WTC11 (cell line): ENCODE results near the gene SEMA4D. TPM values are rescaled to one million over a fixed set of nuclear protein-coding genes. Genes with fewer than 3 reads are reported as not detected.
"Not testable (repeated sequence)": the region's sequence is repeated elsewhere in the genome, so short reads cannot be mapped to it uniquely, and the experiment has no call there.

Experiments used
- ATAC-seq: fragments of 200-7000 bp; cut with Tn5 transposase; 2 replicates; pipeline ENCODE4 v1.10.0; 2021; ENCODE audit warnings: mild to moderate bottlenecking, moderate library complexity
- CTCF ChIA-PET: fragments of 300-600 bp; sonication (Branson Sonifier 250); formaldehyde crosslinking; loops from one replicate; lab custom pipeline; 2021; ENCODE audit warnings: antibody characterized with exemption; lab: Charles Lee
- POLR2A ChIA-PET: fragments of 350-600 bp; sonication (Branson Sonifier 250); formaldehyde crosslinking; loops from one replicate; lab custom pipeline; 2021; ENCODE audit warnings: antibody characterized with exemption; lab: Charles Lee
- DNase-seq: peaks from one replicate; pipeline ENCODE4 v3.0.0; 2021; ENCODE audit warnings: low spot score
- H3K27ac Mint-ChIP-seq: 2 replicates; pipeline ENCODE4 v1.8.0; 2021; ENCODE audit warnings: mixed read lengths
- H3K27me3 Mint-ChIP-seq: 2 replicates; pipeline ENCODE4 v1.8.0; 2021; ENCODE audit warnings: low read depth, mild to moderate bottlenecking, moderate library complexity, mixed read lengths
- H3K36me3 Mint-ChIP-seq: 2 replicates; pipeline ENCODE4 v1.8.0; 2021; ENCODE audit warnings: mixed read lengths
- H3K4me1 Mint-ChIP-seq: 2 replicates; pipeline ENCODE4 v1.8.0; 2022; ENCODE audit warnings: mixed read lengths
- H3K4me3 Mint-ChIP-seq: 2 replicates; pipeline ENCODE4 v1.8.0; 2021; ENCODE audit warnings: mild to moderate bottlenecking, moderate library complexity, mixed read lengths
- H3K9me3 Mint-ChIP-seq: 2 replicates; pipeline ENCODE4 v1.8.0; 2021; ENCODE audit warnings: mixed read lengths
- CBFB ChIP-seq: sonication (generic); formaldehyde crosslinking; IDR thresholded peaks from 2 replicates; pipeline ENCODE4 v1.8.1; 2022; ENCODE audit warnings: mild to moderate bottlenecking, low read depth, missing genetic modification reagents
- CREM ChIP-seq: sonication (generic); formaldehyde crosslinking; IDR thresholded peaks from 2 replicates; pipeline ENCODE4 v1.8.1; 2022; ENCODE audit warnings: mild to moderate bottlenecking, missing genetic modification reagents, moderate library complexity
- ELF4 ChIP-seq: sonication (generic); formaldehyde crosslinking; IDR thresholded peaks from 2 replicates; pipeline ENCODE4 v1.8.1; 2022; ENCODE audit warnings: low read depth, mild to moderate bottlenecking, moderate library complexity, missing genetic modification reagents
- ETV6 ChIP-seq: sonication (generic); formaldehyde crosslinking; IDR thresholded peaks from 2 replicates; pipeline ENCODE4 v1.8.1; 2022; ENCODE audit warnings: mild to moderate bottlenecking, missing genetic modification reagents
- IRF2 ChIP-seq: sonication (generic); formaldehyde crosslinking; IDR thresholded peaks from 2 replicates; pipeline ENCODE4 v1.8.0; 2022; ENCODE audit warnings: low read depth, missing genetic modification reagents, borderline replicate concordance
- JAZF1 ChIP-seq: fragments of 250-450 bp; sonication (Bioruptor Pico); IDR thresholded peaks from 2 replicates; pipeline ENCODE4 v1.9.0; 2021; ENCODE audit warnings: moderate library complexity, mild to moderate bottlenecking, inconsistent platforms
- OVOL2 ChIP-seq: fragments of 250-450 bp; sonication (Bioruptor Pico); IDR thresholded peaks from 2 replicates; pipeline ENCODE4 v1.9.0; 2021; ENCODE audit warnings: mild to moderate bottlenecking, borderline replicate concordance
- PRDM15 ChIP-seq: sonication (generic); formaldehyde crosslinking; IDR thresholded peaks from 2 replicates; pipeline ENCODE4 v1.8.0; 2022; ENCODE audit warnings: missing genetic modification reagents
- PRRX2 ChIP-seq: fragments of 250-450 bp; sonication (Bioruptor Pico); IDR thresholded peaks from 2 replicates; pipeline ENCODE4 v1.8.0; 2021; ENCODE audit warnings: mild to moderate bottlenecking
- SOX15 ChIP-seq: fragments of 250-450 bp; sonication (Bioruptor Pico); IDR thresholded peaks from 2 replicates; pipeline ENCODE4 v1.9.0; 2021; ENCODE audit warnings: mild to moderate bottlenecking
- STAT6 ChIP-seq: sonication (generic); formaldehyde crosslinking; conservative IDR thresholded peaks from 2 replicates; pipeline ENCODE4 v1.8.1; 2023; ENCODE audit warnings: mild to moderate bottlenecking, low read depth, missing genetic modification reagents, moderate library complexity
- ZNF219 ChIP-seq: sonication (generic); formaldehyde crosslinking; IDR thresholded peaks from 2 replicates; pipeline ENCODE4 v1.8.0; 2023; ENCODE audit warnings: missing genetic modification reagents, mild to moderate bottlenecking, borderline replicate concordance
- total RNA-seq: library from RNA; stranded (reverse); gene quantifications from 3 replicates; pipeline ENCODE4 v1.2.3, GENCODE V29; 2021
- TF ChIP-seq, protein P1 (sequence below): sonication (generic); formaldehyde crosslinking; IDR thresholded peaks from 2 replicates; pipeline ENCODE4 v1.8.1; 2023; ENCODE audit warnings: mild to moderate bottlenecking, missing genetic modification reagents, borderline replicate concordance
- TF ChIP-seq, protein P2 (sequence below): sonication (generic); formaldehyde crosslinking; IDR thresholded peaks from 2 replicates; pipeline ENCODE4 v1.8.0; 2023; ENCODE audit warnings: mild to moderate bottlenecking, missing genetic modification reagents
- TF ChIP-seq, protein P3 (sequence below): sonication (generic); formaldehyde crosslinking; IDR thresholded peaks from 2 replicates; pipeline ENCODE4 v1.8.1; 2023; ENCODE audit warnings: mild to moderate bottlenecking, missing genetic modification reagents, moderate library complexity

Gene SEMA4D
- total RNA-seq, 1 experiment from 2014 or later = 67.8 TPM

DNA sequence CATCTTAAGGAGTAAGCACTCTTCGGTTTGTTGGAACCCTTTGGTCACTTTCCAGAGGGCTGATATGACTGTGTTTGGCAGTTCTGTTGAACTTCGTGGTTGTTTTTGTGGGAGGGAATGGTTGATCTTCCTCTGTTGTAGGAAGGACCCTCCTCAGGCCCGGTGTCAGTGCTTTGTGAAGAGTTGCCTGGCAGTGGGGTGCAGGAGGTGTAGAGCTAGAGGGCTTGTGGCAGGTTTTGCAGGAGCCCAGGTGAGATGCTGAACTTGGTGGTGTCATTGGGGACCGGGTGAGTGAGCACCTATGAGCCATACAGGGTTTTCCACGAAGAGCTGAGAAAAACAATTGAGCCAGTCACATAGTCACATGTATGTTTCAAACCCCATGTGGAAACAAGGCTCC, 152.4 kb downstream of the SEMA4D start:
- POLR2A ChIA-PET = no interaction called here
- ATAC-seq = no peak
- Mint-ChIP-seq H3K27ac (no peak overlapping the region), H3K36me3 (peaks cover 95% of the 10 kb centered on the region), H3K9me3 (no peaks in the 10 kb centered on the region), H3K4me3 (no peak overlapping the region), H3K27me3 (no peaks in the 10 kb centered on the region), H3K4me1 (no peaks in the 10 kb centered on the region)
- TF ChIP-seq CREM = no peak
- no peak for TF ChIP-seq SOX15 (CRISPR knock-in tag)
- CTCF ChIA-PET = no interaction called here
- DNase-seq = no peak

DNA sequence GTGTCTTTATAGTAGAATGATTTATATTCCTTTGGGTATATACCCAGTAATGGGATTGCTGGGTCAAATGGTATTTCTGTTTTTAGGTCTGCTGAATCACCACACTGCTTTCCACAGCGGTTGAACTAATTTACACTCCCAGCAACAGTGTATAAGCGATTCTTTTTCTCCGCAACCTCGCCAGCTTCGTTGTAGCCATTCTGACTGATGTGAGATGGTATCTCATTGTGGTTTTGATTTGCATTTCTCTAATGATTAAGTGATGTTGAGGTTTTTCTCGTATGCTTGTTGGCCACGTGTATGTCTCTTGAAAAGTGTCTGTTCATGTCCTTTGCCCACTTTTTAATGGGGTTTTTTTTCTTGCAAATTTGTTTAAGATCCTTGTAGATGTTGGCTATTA, 154.1 kb downstream of the SEMA4D start:
- ATAC-seq, H3K4me3 Mint-ChIP-seq, DNase-seq, H3K4me1 Mint-ChIP-seq, H3K27ac Mint-ChIP-seq, H3K27me3 Mint-ChIP-seq, POLR2A ChIA-PET, H3K9me3 Mint-ChIP-seq: not testable (repeated sequence)
- H3K36me3 Mint-ChIP-seq = peaks cover 88% of the 10 kb centered on the region
- CTCF ChIA-PET = interaction anchor here (1.6 kb wide), 1 partner anchor 205 kb away, joined by 3 read pairs; no protein-coding TSS in a partner anchor

DNA sequence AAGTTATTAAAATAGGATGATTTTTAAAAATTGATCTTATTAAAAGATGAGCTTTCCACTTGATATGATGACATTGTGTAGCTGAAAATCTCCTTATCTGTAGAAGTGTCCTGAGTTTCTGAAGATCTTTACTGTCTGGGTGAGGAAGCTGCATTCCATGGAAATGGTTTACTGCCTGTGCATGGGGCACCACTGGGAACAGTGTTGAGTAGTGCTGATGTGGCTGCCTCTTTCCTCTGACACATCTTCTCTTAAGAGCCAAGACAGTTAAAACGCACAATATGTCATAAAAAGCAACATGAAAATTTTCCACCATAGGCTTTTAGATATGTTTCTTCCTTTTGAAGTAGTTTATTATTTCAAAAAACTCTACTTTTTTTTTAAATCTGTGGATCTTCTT, 155.0 kb downstream of the SEMA4D start:
- ATAC-seq (no peak), DNase-seq (no peak)
- no peaks in the 10 kb centered on the region for H3K4me1 Mint-ChIP-seq
- CTCF ChIA-PET = interaction anchor here (1.6 kb wide), 1 partner anchor 206 kb away, joined by 3 read pairs; no protein-coding TSS in a partner anchor
- H3K9me3 Mint-ChIP-seq = no peaks in the 10 kb centered on the region
- no peaks in the 10 kb centered on the region for H3K27me3 Mint-ChIP-seq
- TF ChIP-seq PRRX2 (CRISPR knock-in tag) = no peak
- TF ChIP-seq, protein P1, sequence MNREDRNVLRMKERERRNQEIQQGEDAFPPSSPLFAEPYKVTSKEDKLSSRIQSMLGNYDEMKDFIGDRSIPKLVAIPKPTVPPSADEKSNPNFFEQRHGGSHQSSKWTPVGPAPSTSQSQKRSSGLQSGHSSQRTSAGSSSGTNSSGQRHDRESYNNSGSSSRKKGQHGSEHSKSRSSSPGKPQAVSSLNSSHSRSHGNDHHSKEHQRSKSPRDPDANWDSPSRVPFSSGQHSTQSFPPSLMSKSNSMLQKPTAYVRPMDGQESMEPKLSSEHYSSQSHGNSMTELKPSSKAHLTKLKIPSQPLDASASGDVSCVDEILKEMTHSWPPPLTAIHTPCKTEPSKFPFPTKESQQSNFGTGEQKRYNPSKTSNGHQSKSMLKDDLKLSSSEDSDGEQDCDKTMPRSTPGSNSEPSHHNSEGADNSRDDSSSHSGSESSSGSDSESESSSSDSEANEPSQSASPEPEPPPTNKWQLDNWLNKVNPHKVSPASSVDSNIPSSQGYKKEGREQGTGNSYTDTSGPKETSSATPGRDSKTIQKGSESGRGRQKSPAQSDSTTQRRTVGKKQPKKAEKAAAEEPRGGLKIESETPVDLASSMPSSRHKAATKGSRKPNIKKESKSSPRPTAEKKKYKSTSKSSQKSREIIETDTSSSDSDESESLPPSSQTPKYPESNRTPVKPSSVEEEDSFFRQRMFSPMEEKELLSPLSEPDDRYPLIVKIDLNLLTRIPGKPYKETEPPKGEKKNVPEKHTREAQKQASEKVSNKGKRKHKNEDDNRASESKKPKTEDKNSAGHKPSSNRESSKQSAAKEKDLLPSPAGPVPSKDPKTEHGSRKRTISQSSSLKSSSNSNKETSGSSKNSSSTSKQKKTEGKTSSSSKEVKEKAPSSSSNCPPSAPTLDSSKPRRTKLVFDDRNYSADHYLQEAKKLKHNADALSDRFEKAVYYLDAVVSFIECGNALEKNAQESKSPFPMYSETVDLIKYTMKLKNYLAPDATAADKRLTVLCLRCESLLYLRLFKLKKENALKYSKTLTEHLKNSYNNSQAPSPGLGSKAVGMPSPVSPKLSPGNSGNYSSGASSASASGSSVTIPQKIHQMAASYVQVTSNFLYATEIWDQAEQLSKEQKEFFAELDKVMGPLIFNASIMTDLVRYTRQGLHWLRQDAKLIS (CRISPR knock-in tag) = no peak
- TF ChIP-seq CREM = no peak
- no peak for TF ChIP-seq OVOL2 (CRISPR knock-in tag)
- no peak for TF ChIP-seq STAT6 (CRISPR knock-in tag)
- TF ChIP-seq PRDM15 = no peak
- no peak for TF ChIP-seq ETV6 (CRISPR knock-in tag)
- no peak for TF ChIP-seq ELF4 (CRISPR knock-in tag)
- TF ChIP-seq JAZF1 (CRISPR knock-in tag) = no peak
- TF ChIP-seq ZNF219 (CRISPR knock-in tag) = no peak
- TF ChIP-seq, protein P2, sequence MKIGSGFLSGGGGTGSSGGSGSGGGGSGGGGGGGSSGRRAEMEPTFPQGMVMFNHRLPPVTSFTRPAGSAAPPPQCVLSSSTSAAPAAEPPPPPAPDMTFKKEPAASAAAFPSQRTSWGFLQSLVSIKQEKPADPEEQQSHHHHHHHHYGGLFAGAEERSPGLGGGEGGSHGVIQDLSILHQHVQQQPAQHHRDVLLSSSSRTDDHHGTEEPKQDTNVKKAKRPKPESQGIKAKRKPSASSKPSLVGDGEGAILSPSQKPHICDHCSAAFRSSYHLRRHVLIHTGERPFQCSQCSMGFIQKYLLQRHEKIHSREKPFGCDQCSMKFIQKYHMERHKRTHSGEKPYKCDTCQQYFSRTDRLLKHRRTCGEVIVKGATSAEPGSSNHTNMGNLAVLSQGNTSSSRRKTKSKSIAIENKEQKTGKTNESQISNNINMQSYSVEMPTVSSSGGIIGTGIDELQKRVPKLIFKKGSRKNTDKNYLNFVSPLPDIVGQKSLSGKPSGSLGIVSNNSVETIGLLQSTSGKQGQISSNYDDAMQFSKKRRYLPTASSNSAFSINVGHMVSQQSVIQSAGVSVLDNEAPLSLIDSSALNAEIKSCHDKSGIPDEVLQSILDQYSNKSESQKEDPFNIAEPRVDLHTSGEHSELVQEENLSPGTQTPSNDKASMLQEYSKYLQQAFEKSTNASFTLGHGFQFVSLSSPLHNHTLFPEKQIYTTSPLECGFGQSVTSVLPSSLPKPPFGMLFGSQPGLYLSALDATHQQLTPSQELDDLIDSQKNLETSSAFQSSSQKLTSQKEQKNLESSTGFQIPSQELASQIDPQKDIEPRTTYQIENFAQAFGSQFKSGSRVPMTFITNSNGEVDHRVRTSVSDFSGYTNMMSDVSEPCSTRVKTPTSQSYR (CRISPR knock-in tag) = no peak
- TF ChIP-seq, protein P3, sequence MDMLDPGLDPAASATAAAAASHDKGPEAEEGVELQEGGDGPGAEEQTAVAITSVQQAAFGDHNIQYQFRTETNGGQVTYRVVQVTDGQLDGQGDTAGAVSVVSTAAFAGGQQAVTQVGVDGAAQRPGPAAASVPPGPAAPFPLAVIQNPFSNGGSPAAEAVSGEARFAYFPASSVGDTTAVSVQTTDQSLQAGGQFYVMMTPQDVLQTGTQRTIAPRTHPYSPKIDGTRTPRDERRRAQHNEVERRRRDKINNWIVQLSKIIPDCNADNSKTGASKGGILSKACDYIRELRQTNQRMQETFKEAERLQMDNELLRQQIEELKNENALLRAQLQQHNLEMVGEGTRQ (CRISPR knock-in tag) = no peak
- no peak for TF ChIP-seq IRF2
- TF ChIP-seq CBFB (CRISPR knock-in tag) = no peak
- no peak overlapping the region for H3K4me3 Mint-ChIP-seq
- POLR2A ChIA-PET = no interaction called here
- peaks cover 86% of the 10 kb centered on the region for H3K36me3 Mint-ChIP-seq
- H3K27ac Mint-ChIP-seq = 0 out of 2 replicates have a peak overlapping the region, but pooled peaks have one; percentile 47
